ENCODE data around the gene NISCH. TPM values are rescaled to one million over a fixed set of nuclear protein-coding genes. Genes with fewer than 3 reads are reported as not detected.

The NISCH gene
- total and polyA plus RNA-seq, 2 of the 8 experiments (the other 6 are each of a cell fraction or from before 2014, with no cell fraction given), result 71.2 to 71.9 TPM

- no peak for FAIRE-seq
- POLR2A ChIA-PET (ENCODE audit: partially characterized antibody), result interaction anchor here (1.0 to 4.4 kb wide), 6 partner anchors 9 to 166 kb away, joined by 3 to 25 read pairs (median 5); partner anchors contain the start of gene UQCC5
- TF ChIP-seq CREB1 (IDR thresholded peaks at IDR 0.05) (no peak), RBBP5 (IDR thresholded peaks at IDR 0.05; ENCODE audit: borderline replicate concordance, low read depth, low read length) (no peak), ATF2 (IDR thresholded peaks at IDR 0.05; ENCODE audit: low read length) (no peak), CTCF (IDR thresholded peaks at IDR 0.05; ENCODE audit: control extremely low read depth in 1 of 3, insufficient read depth in 1 of 3, low read depth in 1 of 3, low read length in 3 of 3) (no peak), SP1 (IDR thresholded peaks at IDR 0.05; ENCODE audit: low read depth, low read length) (no peak), ZNF274 (IDR thresholded peaks at IDR 0.05; ENCODE audit: borderline replicate concordance, extremely low read depth, low read length) (no peak), TCF12 (IDR thresholded peaks at IDR 0.05; ENCODE audit: low read depth, low read length) (no peak)
These were observed 65.5 kb downstream of the NISCH start for GRCh38 chr3:52520716-52521487.

More at GRCh38 chr3:52520716-52521487, 65.5 kb downstream of the NISCH start:
- Histone ChIP-seq H3K27ac (ENCODE audit: low read depth, low read length) (no peak overlapping the region), H3K4me3 (ENCODE audit: extremely low read depth in 1 of 4, insufficient read depth in 2 of 4, low read depth in 3 of 4, low read length in 4 of 4) (no peak overlapping the region), H3K23ac (ENCODE audit: insufficient read length) (no peak overlapping the region), H3K79me2 (ENCODE audit: control insufficient read depth in 1 of 2, insufficient read depth in 2 of 2, low read length in 2 of 2) (no peaks in the 10 kb centered on the region), H3K9me3 (ENCODE audit: insufficient read depth in 2 of 2, low read depth in 1 of 2, low read length in 1 of 2) (no peaks in the 10 kb centered on the region), H4K91ac (replicated peaks; ENCODE audit: insufficient read length, low read length) (no peak overlapping the region), H2BK20ac (ENCODE audit: low read length) (no peak overlapping the region), H3K56ac (replicated peaks; ENCODE audit: insufficient read length, low read depth, low read length) (no peak overlapping the region), H3K4me1 (replicated peaks in 1 of 4; ENCODE audit: control insufficient read depth in 3 of 4, insufficient read depth in 4 of 4, low read length in 3 of 4) (peaks cover 0 to 6% (median 4%) of the 10 kb centered on the region in 4 experiments; a peak in 5 of 7 replicates), H2BK120ac (replicated peaks; ENCODE audit: low read depth, low read length) (no peak overlapping the region), H4K5ac (ENCODE audit: insufficient read length, low read depth, low read length) (no peak overlapping the region), H3K14ac (ENCODE audit: insufficient read length) (no peak overlapping the region), H2AK5ac (ENCODE audit: low read depth, low read length) (no peak overlapping the region), H2AFZ (ENCODE audit: low read length) (no peak overlapping the region), H3K9ac (replicated peaks in 1 of 4; ENCODE audit: extremely low read depth in 1 of 4, low read depth in 3 of 4, low read length in 3 of 4) (no peak overlapping the region), H2BK15ac (ENCODE audit: low read length) (no peak overlapping the region), H3K4me2 (ENCODE audit: insufficient read depth in 1 of 2, low read depth in 2 of 2, low read length in 2 of 2) (no peak overlapping the region), H3K36me3 (ENCODE audit: control insufficient read depth in 2 of 4, insufficient read depth in 4 of 4, low read length in 3 of 4) (peaks cover 3 to 28% (median 12%) of the 10 kb centered on the region in 4 experiments; a peak in 5 of 8 replicates), H2BK5ac (ENCODE audit: low read depth, low read length) (no peak overlapping the region), H4K8ac (ENCODE audit: extremely low read depth, insufficient read depth, low read length) (peak overlapping the region; percentile 65), H2BK12ac (ENCODE audit: low read depth, low read length) (no peak overlapping the region), H3K4ac (replicated peaks; ENCODE audit: insufficient read length, low read depth, low read length) (no peak overlapping the region), H3K18ac (ENCODE audit: extremely low read depth, low read length) (no peak overlapping the region), H3K79me1 (ENCODE audit: low read depth, low read length) (no peaks in the 10 kb centered on the region), H4K20me1 (replicated peaks in 1 of 2; ENCODE audit: control insufficient read depth in 1 of 2, insufficient read depth in 2 of 2, low read length in 2 of 2) (peaks cover 0 to 18% of the 10 kb centered on the region in 2 experiments), H3K23me2 (ENCODE audit: low read depth, low read length) (no peaks in the 10 kb centered on the region; the same call in 1 of the 2 replicates), H3K27me3 (replicated peaks in 1 of 4; ENCODE audit: control insufficient read depth in 3 of 4, extremely low read depth in 1 of 4, insufficient read depth in 3 of 4, low read length in 3 of 4) (peaks cover 0 to 11% (median 4%) of the 10 kb centered on the region in 4 experiments; a peak in 5 of 7 replicates)
- CTCF ChIA-PET (ENCODE audit: partially characterized antibody), result interaction anchor here (0.8 to 4.4 kb wide), 5 partner anchors 15 to 136 kb away, joined by 3 to 14 read pairs (median 4); no protein-coding TSS in a partner anchor
- DNase-seq (ENCODE audit: low read depth in 1 of 2, low spot score in 2 of 2), result no peak
- WGBS, 2 experiments (ENCODE audit: extremely low coverage in 1 of 2, insufficient coverage in 1 of 2, insufficient read length in 1 of 2, insufficient replicate concordance in 2 of 2, low coverage in 1 of 2, low lambda C conversion rate in 2 of 2, missing lambda C conversion rate in 1 of 2), result 87% methylated on average over 19 of the region's 20 CpGs; no CpG with 5 or more reads in 1 of the 2 experiments

All from H1 (cell line).